ENCODE results near the gene TRERF1. TPM values are rescaled to one million over a fixed set of nuclear protein-coding genes. Genes with fewer than 3 reads are reported as not detected.

Gene TRERF1
- total RNA-seq, 4 donors from 2014 or later: 0.47 to 0.87 (median 0.50) TPM

DNA sequence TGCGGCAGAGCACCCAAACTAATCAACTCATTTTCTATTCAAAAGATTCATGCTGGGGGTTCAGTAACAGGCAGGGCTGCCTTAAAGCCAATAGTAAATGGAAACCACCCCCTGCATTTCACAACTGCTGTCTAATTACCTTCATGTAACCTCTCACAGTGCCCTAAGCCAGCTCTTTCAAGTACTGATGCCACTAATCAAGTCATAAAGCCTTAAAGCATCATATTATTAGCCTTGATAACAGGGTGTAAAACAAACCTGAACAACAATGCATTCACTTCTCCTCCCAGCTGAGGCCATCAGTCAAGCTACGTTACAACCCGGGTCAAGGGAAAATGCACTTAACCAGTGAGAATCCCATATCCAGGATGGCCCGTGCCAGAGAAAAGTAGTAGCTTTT is 33.0 kb downstream of the TRERF1 start:
- Histone ChIP-seq H3K27ac (no peak overlapping the region), H3K4me3 (no peak overlapping the region), H3K36me3 (no peaks in the 10 kb centered on the region), H3K27me3 (no peaks in the 10 kb centered on the region), H3K4me1 (no peaks in the 10 kb centered on the region), H3K9me3 (no peaks in the 10 kb centered on the region)
- intact Hi-C loops (cut with DNase I; ENCODE audit: low total_unique reads) (no loop called here), in situ Hi-C loops (cut with MboI; ENCODE audit: low sequenced_read_pairs in 4 of 4) (no loop called here)
- ATAC-seq (no peak), DNase-seq (no peak)
- no peak for TF ChIP-seq POLR2A (IDR thresholded peaks at IDR 0.05)
- TF ChIP-seq, protein P1, sequence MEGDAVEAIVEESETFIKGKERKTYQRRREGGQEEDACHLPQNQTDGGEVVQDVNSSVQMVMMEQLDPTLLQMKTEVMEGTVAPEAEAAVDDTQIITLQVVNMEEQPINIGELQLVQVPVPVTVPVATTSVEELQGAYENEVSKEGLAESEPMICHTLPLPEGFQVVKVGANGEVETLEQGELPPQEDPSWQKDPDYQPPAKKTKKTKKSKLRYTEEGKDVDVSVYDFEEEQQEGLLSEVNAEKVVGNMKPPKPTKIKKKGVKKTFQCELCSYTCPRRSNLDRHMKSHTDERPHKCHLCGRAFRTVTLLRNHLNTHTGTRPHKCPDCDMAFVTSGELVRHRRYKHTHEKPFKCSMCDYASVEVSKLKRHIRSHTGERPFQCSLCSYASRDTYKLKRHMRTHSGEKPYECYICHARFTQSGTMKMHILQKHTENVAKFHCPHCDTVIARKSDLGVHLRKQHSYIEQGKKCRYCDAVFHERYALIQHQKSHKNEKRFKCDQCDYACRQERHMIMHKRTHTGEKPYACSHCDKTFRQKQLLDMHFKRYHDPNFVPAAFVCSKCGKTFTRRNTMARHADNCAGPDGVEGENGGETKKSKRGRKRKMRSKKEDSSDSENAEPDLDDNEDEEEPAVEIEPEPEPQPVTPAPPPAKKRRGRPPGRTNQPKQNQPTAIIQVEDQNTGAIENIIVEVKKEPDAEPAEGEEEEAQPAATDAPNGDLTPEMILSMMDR (IDR thresholded peaks at IDR 0.05 in 4 of 5, conservative IDR thresholded peaks at IDR 0.05 in 1 of 5): no peak

DNA sequence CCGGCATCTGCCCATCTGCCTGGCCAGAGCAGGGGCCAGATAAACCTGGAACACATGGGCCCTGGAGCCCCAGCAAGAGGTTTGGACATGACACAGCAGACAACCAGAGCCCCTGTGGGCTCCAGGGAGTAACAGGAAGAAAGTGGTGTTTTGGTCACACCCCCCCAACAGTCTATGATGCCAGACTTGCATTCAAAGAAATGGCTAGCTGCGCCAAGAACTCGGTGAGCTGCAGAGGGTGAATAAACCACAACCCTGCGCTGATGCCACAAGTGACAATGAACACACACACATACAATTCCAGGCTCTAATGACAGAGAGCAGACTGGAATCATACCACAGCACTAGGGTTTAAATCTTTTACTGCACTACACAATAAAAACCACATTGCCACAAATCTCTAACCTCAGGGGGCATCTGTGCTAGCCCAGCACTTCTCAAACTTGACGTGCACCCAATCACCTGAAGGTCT is 34.0 kb downstream of the TRERF1 start:
- TF ChIP-seq, protein P1 (IDR thresholded peaks at IDR 0.05 in 4 of 5, conservative IDR thresholded peaks at IDR 0.05 in 1 of 5): no peak
- TF ChIP-seq POLR2A (IDR thresholded peaks at IDR 0.05): no peak
- intact Hi-C loops (cut with DNase I; ENCODE audit: low total_unique reads): no loop called here
- no peak overlapping the region for H3K27ac ChIP-seq

GRCh38 chr6:42411406-42411805 is 40.3 kb downstream of the TRERF1 start:
- TF ChIP-seq POLR2A (IDR thresholded peaks at IDR 0.05): no peak
- TF ChIP-seq, protein P1 (IDR thresholded peaks at IDR 0.05 in 4 of 5, conservative IDR thresholded peaks at IDR 0.05 in 1 of 5): no peak
- no peaks in the 10 kb centered on the region for H3K4me1 ChIP-seq
- H3K27me3 ChIP-seq: no peaks in the 10 kb centered on the region
- H3K36me3 ChIP-seq: no peaks in the 10 kb centered on the region
- intact Hi-C loops (cut with DNase I; ENCODE audit: low total_unique reads) (no loop called here), in situ Hi-C loops (cut with MboI; ENCODE audit: low sequenced_read_pairs in 4 of 4) (no loop called here)
- H3K27ac ChIP-seq: no peak overlapping the region
- ATAC-seq (no peak), DNase-seq (no peak)
- no peaks in the 10 kb centered on the region for H3K9me3 ChIP-seq
- H3K4me3 ChIP-seq: no peak overlapping the region

More for the DNA sequence above, 34.0 kb downstream of the TRERF1 start:
- no peaks in the 10 kb centered on the region for H3K27me3 ChIP-seq
- no peaks in the 10 kb centered on the region for H3K4me1 ChIP-seq
- H3K4me3 ChIP-seq: no peak overlapping the region
- ATAC-seq (no peak), DNase-seq (no peak)
- in situ Hi-C loops (cut with MboI; ENCODE audit: low sequenced_read_pairs in 4 of 4): no loop called here
- H3K36me3 ChIP-seq: no peaks in the 10 kb centered on the region
- no peaks in the 10 kb centered on the region for H3K9me3 ChIP-seq

GRCh38 chr6:42410861-42411260 is 40.9 kb downstream of the TRERF1 start:
- ATAC-seq (no peak), DNase-seq (no peak)
- Histone ChIP-seq H3K9me3 (no peaks in the 10 kb centered on the region), H3K27ac (no peak overlapping the region), H3K27me3 (no peaks in the 10 kb centered on the region), H3K4me1 (no peaks in the 10 kb centered on the region), H3K36me3 (no peaks in the 10 kb centered on the region), H3K4me3 (no peak overlapping the region)
- TF ChIP-seq POLR2A (IDR thresholded peaks at IDR 0.05): no peak
- TF ChIP-seq, protein P1 (IDR thresholded peaks at IDR 0.05 in 4 of 5, conservative IDR thresholded peaks at IDR 0.05 in 1 of 5): no peak
- in situ Hi-C loops (cut with MboI; ENCODE audit: low sequenced_read_pairs in 4 of 4) (no loop called here), intact Hi-C loops (cut with DNase I; ENCODE audit: low total_unique reads) (no loop called here)

DNA sequence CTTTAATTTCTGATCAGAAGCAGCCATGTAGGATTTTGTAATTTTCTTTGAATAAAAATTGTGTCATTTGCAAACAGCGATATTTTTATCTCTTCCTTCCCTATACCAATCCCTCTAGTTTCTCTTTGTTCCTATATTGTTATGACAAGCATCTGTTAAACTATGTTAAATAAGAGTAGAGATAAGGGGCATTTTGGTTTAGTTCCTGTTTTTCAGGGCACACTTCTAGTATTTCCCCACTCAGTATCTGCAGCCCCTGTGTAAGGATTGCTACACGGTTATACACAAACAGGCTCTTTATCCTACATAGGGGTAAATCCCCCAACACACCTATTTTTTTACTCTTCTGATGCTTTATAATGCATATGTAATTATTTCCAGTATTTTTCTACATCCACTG is 42.1 kb downstream of the TRERF1 start:
- in situ Hi-C loops (cut with MboI; ENCODE audit: low sequenced_read_pairs in 4 of 4) (no loop called here), intact Hi-C loops (cut with DNase I; ENCODE audit: low total_unique reads) (no loop called here)
- H3K27me3 ChIP-seq: no peaks in the 10 kb centered on the region
- no peak for DNase-seq
- no peak overlapping the region for H3K4me3 ChIP-seq
- no peak for TF ChIP-seq POLR2A (IDR thresholded peaks at IDR 0.05)
- TF ChIP-seq, protein P1 (IDR thresholded peaks at IDR 0.05 in 4 of 5, conservative IDR thresholded peaks at IDR 0.05 in 1 of 5): no peak
- H3K4me1 ChIP-seq: peaks cover 0 to 5% of the 10 kb centered on the region in 2 donors
- no peaks in the 10 kb centered on the region for H3K9me3 ChIP-seq
- no peak overlapping the region for H3K27ac ChIP-seq
- no peak for ATAC-seq
- H3K36me3 ChIP-seq: no peaks in the 10 kb centered on the region

Data from gastrocnemius medialis (tissue), 4 donors.